WTC11 (cell line): ENCODE measurements around the gene PDCD1. TPM values are rescaled to one million over a fixed set of nuclear protein-coding genes. Genes with fewer than 3 reads are reported as not detected.

Experiments
- ATAC-seq: fragments of 200-7000 bp; cut with Tn5 transposase; 2 replicates; pipeline ENCODE4 v1.10.0; 2021; ENCODE audit warnings: mild to moderate bottlenecking, moderate library complexity
- CTCF ChIA-PET: fragments of 300-600 bp; sonication (Branson Sonifier 250); formaldehyde crosslinking; loops from one replicate; lab custom pipeline; 2021; ENCODE audit warnings: antibody characterized with exemption; lab: Charles Lee
- POLR2A ChIA-PET: fragments of 350-600 bp; sonication (Branson Sonifier 250); formaldehyde crosslinking; loops from one replicate; lab custom pipeline; 2021; ENCODE audit warnings: antibody characterized with exemption; lab: Charles Lee
- DNase-seq: peaks from one replicate; pipeline ENCODE4 v3.0.0; 2021; ENCODE audit warnings: low spot score
- H3K27ac Mint-ChIP-seq: 2 replicates; pipeline ENCODE4 v1.8.0; 2021; ENCODE audit warnings: mixed read lengths
- H3K27me3 Mint-ChIP-seq: 2 replicates; pipeline ENCODE4 v1.8.0; 2021; ENCODE audit warnings: low read depth, mild to moderate bottlenecking, moderate library complexity, mixed read lengths
- H3K36me3 Mint-ChIP-seq: 2 replicates; pipeline ENCODE4 v1.8.0; 2021; ENCODE audit warnings: mixed read lengths
- H3K4me1 Mint-ChIP-seq: 2 replicates; pipeline ENCODE4 v1.8.0; 2022; ENCODE audit warnings: mixed read lengths
- H3K4me3 Mint-ChIP-seq: 2 replicates; pipeline ENCODE4 v1.8.0; 2021; ENCODE audit warnings: mild to moderate bottlenecking, moderate library complexity, mixed read lengths
- H3K9me3 Mint-ChIP-seq: 2 replicates; pipeline ENCODE4 v1.8.0; 2021; ENCODE audit warnings: mixed read lengths
- AFF4 ChIP-seq: sonication (generic); formaldehyde crosslinking; IDR thresholded peaks from 2 replicates; pipeline ENCODE4 v1.8.1; 2023; ENCODE audit warnings: mild to moderate bottlenecking, missing genetic modification reagents, borderline replicate concordance
- CBFB ChIP-seq: sonication (generic); formaldehyde crosslinking; IDR thresholded peaks from 2 replicates; pipeline ENCODE4 v1.8.1; 2022; ENCODE audit warnings: mild to moderate bottlenecking, low read depth, missing genetic modification reagents
- CREB1 ChIP-seq: sonication (generic); formaldehyde crosslinking; IDR thresholded peaks from 2 replicates; pipeline ENCODE4 v1.8.0; 2023; ENCODE audit warnings: mild to moderate bottlenecking, missing genetic modification reagents
- CTCF ChIP-seq: fragments of 200-600 bp; IDR thresholded peaks from 2 replicates; pipeline ENCODE4 v1.8.0; 2022; ENCODE audit warnings: antibody characterized with exemption
- E2F1 ChIP-seq: sonication (generic); formaldehyde crosslinking; IDR thresholded peaks from 2 replicates; pipeline ENCODE4 v1.8.0; 2022; ENCODE audit warnings: mild to moderate bottlenecking, missing genetic modification reagents
- E2F4 ChIP-seq: sonication (generic); formaldehyde crosslinking; IDR thresholded peaks from 2 replicates; pipeline ENCODE4 v1.8.1; 2022; ENCODE audit warnings: low read depth, mild to moderate bottlenecking, moderate library complexity, missing genetic modification reagents, borderline replicate concordance
- FOXP1 ChIP-seq: sonication (generic); formaldehyde crosslinking; IDR thresholded peaks from 2 replicates; pipeline ENCODE4 v1.8.0; 2022; ENCODE audit warnings: missing genetic modification reagents, mild to moderate bottlenecking, moderate library complexity, borderline replicate concordance
- GTF2I ChIP-seq: fragments of 250-450 bp; sonication (Bioruptor Pico); conservative IDR thresholded peaks from 2 replicates; pipeline ENCODE4 v1.4.0; 2021; ENCODE audit warnings: mild to moderate bottlenecking
- IRF1 ChIP-seq: sonication (generic); formaldehyde crosslinking; IDR thresholded peaks from 2 replicates; pipeline ENCODE4 v1.8.0; 2023; ENCODE audit warnings: missing genetic modification reagents
- JAZF1 ChIP-seq: fragments of 250-450 bp; sonication (Bioruptor Pico); IDR thresholded peaks from 2 replicates; pipeline ENCODE4 v1.9.0; 2021; ENCODE audit warnings: moderate library complexity, mild to moderate bottlenecking, inconsistent platforms
- MAX ChIP-seq: sonication (generic); formaldehyde crosslinking; IDR thresholded peaks from 2 replicates; pipeline ENCODE4 v1.8.0; 2022; ENCODE audit warnings: mild to moderate bottlenecking, missing genetic modification reagents
- MLX ChIP-seq: sonication (generic); formaldehyde crosslinking; IDR thresholded peaks from 2 replicates; pipeline ENCODE4 v1.8.1; 2023; ENCODE audit warnings: mild to moderate bottlenecking, missing genetic modification reagents, moderate library complexity
- MXD4 ChIP-seq: fragments of 250-450 bp; sonication (Bioruptor Pico); IDR thresholded peaks from 2 replicates; pipeline ENCODE4 v1.8.0; 2021; ENCODE audit warnings: mild to moderate bottlenecking, moderate library complexity, borderline replicate concordance
- NFYB ChIP-seq: sonication (generic); formaldehyde crosslinking; conservative IDR thresholded peaks from 2 replicates; pipeline ENCODE4 v1.8.0; 2022; ENCODE audit warnings: low read depth, missing genetic modification reagents
- NR3C1 ChIP-seq: sonication (generic); formaldehyde crosslinking; conservative IDR thresholded peaks from 2 replicates; pipeline ENCODE4 v1.8.1; 2023; ENCODE audit warnings: low read depth, mild to moderate bottlenecking, missing genetic modification reagents
- SOX15 ChIP-seq: fragments of 250-450 bp; sonication (Bioruptor Pico); IDR thresholded peaks from 2 replicates; pipeline ENCODE4 v1.9.0; 2021; ENCODE audit warnings: mild to moderate bottlenecking
- ZMAT4 ChIP-seq: fragments of 250-450 bp; sonication (Bioruptor Pico); IDR thresholded peaks from 2 replicates; pipeline ENCODE4 v1.9.0; 2021; ENCODE audit warnings: mild to moderate bottlenecking
- ZNF121 ChIP-seq: sonication (generic); formaldehyde crosslinking; IDR thresholded peaks from 2 replicates; pipeline ENCODE4 v1.8.0; 2023; ENCODE audit warnings: missing genetic modification reagents
- ZNF219 ChIP-seq: sonication (generic); formaldehyde crosslinking; IDR thresholded peaks from 2 replicates; pipeline ENCODE4 v1.8.0; 2023; ENCODE audit warnings: missing genetic modification reagents, mild to moderate bottlenecking, borderline replicate concordance
- ZNF263 ChIP-seq: sonication (generic); formaldehyde crosslinking; IDR thresholded peaks from 2 replicates; pipeline ENCODE4 v1.8.1; 2022; ENCODE audit warnings: low read depth, mild to moderate bottlenecking, moderate library complexity, missing genetic modification reagents
- ZNF423 ChIP-seq: fragments of 250-450 bp; sonication (Bioruptor Pico); IDR thresholded peaks from 2 replicates; pipeline ENCODE4 v2.1.2; 2022; ENCODE audit warnings: mild to moderate bottlenecking, moderate library complexity
- total RNA-seq: library from RNA; stranded (reverse); gene quantifications from 3 replicates; pipeline ENCODE4 v1.2.3, GENCODE V29; 2021

The PDCD1 gene
- total RNA-seq, 1 experiment from 2014 or later: 0.52 TPM

GRCh38 chr2:241862093-241862492 is 3.4 kb upstream of the PDCD1 start (continued):
- TF ChIP-seq GTF2I: no peak
- TF ChIP-seq MXD4 (CRISPR knock-in tag): no peak
- TF ChIP-seq ZNF219 (CRISPR knock-in tag): no peak
- TF ChIP-seq MAX (CRISPR knock-in tag): no peak
- no peak for TF ChIP-seq ZNF423 (CRISPR knock-in tag)

GRCh38 chr2:241861264-241861663 is 2.6 kb upstream of the PDCD1 start:
- DNase-seq: no peak
- Mint-ChIP-seq H3K27ac (peak overlapping the region; percentile 41), H3K9me3 (peaks cover 16% of the 10 kb centered on the region), H3K27me3 (peaks cover 6% of the 10 kb centered on the region), H3K4me1 (peaks cover 15% of the 10 kb centered on the region; the same call in 1 of the 2 replicates), H3K4me3 (no peak overlapping the region), H3K36me3 (peaks cover 4% of the 10 kb centered on the region; the same call in 1 of the 2 replicates)
- TF ChIP-seq SOX15 (CRISPR knock-in tag): no peak
- no peak for TF ChIP-seq E2F1 (CRISPR knock-in tag)
- TF ChIP-seq ZNF121: no peak
- TF ChIP-seq CREB1 (CRISPR knock-in tag): no peak
- TF ChIP-seq ZNF263 (CRISPR knock-in tag): no peak
- no peak for TF ChIP-seq ZMAT4 (CRISPR knock-in tag)
- TF ChIP-seq NFYB (CRISPR knock-in tag): no peak
- TF ChIP-seq AFF4: no peak
- TF ChIP-seq MLX (CRISPR knock-in tag): no peak
- TF ChIP-seq IRF1 (CRISPR knock-in tag): no peak
- TF ChIP-seq NR3C1: no peak
- TF ChIP-seq FOXP1 (CRISPR knock-in tag): no peak
- TF ChIP-seq CTCF: no peak
- TF ChIP-seq JAZF1 (CRISPR knock-in tag): no peak
- TF ChIP-seq CBFB (CRISPR knock-in tag): no peak
- no peak for TF ChIP-seq E2F4 (CRISPR knock-in tag)
- ChIA-PET POLR2A (no interaction called here), CTCF (no interaction called here)
- no peak for ATAC-seq
